ENCODE measurements around the gene MORN1. TPM values are rescaled to one million over a fixed set of nuclear protein-coding genes. Genes with fewer than 3 reads are reported as not detected.

The MORN1 gene
- total RNA-seq, 1 donor from 2014 or later: 24.4 TPM

DNA sequence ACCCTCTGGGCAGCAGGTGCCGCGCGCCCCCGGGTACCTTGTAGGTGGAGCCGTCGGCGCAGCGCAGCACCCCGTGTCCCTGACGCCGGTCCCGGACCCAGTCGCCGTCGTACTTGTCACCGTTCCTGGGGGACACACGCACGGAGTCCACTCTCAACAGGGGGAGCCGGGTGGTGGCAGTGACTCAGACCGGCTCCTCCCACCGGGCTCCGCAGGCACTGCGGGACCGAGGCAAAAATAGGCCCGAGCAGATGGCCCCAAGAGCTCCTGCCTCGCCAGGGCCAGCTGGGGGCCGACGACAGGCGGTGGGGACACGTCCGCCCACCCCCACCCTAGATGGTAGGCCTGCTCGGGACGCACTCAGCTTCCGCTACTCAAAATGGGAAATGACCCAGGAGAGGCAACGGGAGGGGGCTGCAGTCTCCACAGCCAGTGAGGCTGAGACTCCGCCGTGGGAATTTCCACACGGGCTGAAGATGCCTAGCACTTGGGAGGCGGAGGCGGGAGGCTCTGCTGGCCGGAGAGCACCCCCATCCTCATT lies 6.3 kb downstream of the MORN1 start:
- TF ChIP-seq, protein P1, sequence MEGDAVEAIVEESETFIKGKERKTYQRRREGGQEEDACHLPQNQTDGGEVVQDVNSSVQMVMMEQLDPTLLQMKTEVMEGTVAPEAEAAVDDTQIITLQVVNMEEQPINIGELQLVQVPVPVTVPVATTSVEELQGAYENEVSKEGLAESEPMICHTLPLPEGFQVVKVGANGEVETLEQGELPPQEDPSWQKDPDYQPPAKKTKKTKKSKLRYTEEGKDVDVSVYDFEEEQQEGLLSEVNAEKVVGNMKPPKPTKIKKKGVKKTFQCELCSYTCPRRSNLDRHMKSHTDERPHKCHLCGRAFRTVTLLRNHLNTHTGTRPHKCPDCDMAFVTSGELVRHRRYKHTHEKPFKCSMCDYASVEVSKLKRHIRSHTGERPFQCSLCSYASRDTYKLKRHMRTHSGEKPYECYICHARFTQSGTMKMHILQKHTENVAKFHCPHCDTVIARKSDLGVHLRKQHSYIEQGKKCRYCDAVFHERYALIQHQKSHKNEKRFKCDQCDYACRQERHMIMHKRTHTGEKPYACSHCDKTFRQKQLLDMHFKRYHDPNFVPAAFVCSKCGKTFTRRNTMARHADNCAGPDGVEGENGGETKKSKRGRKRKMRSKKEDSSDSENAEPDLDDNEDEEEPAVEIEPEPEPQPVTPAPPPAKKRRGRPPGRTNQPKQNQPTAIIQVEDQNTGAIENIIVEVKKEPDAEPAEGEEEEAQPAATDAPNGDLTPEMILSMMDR (conservative IDR thresholded peaks at IDR 0.05): no peak
- Mint-ChIP-seq H3K4me3 (no peak overlapping the region), H3K36me3 (ENCODE audit: low read depth) (no peaks in the 10 kb centered on the region), H3K4me1 (no peaks in the 10 kb centered on the region), H3K9me3 (no peaks in the 10 kb centered on the region), H3K27ac (ENCODE audit: unreplicated experiment) (no peak overlapping the region), H3K27me3 (ENCODE audit: low read depth) (no peaks in the 10 kb centered on the region)
- no peak for DNase-seq (ENCODE audit: low read depth, low spot score)

DNA sequence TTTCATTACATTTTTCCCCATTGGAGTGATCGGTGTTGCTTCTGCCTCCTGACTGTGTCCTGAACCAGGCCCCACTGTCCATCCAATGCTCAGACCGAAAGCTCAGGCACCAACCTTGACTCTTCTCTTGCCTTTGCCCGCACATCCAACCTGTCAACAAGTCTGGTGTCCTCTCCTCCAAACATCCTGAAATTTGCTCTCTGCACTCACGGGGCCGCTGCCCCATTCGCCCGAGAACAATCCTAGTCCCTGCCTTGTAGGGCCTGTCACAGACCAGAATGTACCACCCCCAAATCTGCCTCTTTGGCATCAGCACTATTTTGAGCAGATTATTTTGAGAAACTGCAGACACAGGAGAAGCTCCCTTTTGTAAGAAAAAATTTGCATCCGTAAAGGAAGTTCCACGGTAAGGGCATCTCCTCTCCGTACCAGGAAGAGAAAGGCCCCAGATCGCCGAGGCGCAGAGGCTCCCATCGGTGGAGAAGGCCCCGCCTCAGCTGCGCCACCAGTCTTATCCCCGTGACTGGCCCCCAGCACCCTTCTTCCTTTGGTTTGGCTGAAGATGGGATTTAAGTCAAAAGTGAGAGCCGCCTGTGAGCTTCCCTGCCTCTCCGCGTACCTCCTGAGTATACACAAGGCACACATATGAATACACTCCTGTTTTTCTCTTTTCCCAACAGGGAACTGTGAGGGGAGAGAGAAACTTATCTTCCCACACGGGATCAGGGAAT lies 7.1 kb downstream of the MORN1 start:
- TF ChIP-seq, protein P1 (conservative IDR thresholded peaks at IDR 0.05): no peak
- peak overlapping the region; percentile 65 for H3K27ac Mint-ChIP-seq (ENCODE audit: unreplicated experiment)
- H3K27me3 Mint-ChIP-seq (ENCODE audit: low read depth): no peaks in the 10 kb centered on the region
- peak overlapping the region; percentile 58 for H3K4me3 Mint-ChIP-seq
- no peaks in the 10 kb centered on the region for H3K9me3 Mint-ChIP-seq
- H3K4me1 Mint-ChIP-seq: no peaks in the 10 kb centered on the region
- no peaks in the 10 kb centered on the region for H3K36me3 Mint-ChIP-seq (ENCODE audit: low read depth)
- DNase-seq (ENCODE audit: low read depth, low spot score): no peak

DNA sequence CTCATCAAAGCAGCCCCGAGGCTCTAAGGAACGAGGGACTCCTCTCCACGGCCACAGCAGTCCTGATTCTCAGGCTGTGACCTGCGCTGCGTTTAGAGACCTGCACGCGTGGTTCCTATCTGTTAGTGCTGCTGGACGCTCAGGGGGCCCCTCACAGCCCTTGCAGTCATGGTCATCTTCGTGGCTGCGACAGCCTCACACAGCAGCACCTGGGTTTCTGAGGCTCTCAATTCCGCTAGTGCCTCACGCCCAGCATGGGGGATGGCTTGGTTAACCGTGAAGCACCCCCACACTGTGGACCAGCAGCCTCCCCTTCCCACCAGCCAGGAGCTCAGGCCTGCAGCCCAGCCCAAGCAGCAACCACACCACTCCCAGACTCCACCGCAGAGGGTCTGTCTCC lies 7.8 kb downstream of the MORN1 start:
- no peaks in the 10 kb centered on the region for H3K9me3 Mint-ChIP-seq
- no peaks in the 10 kb centered on the region for H3K36me3 Mint-ChIP-seq (ENCODE audit: low read depth)
- DNase-seq (ENCODE audit: low read depth, low spot score): no peak
- no peaks in the 10 kb centered on the region for H3K27me3 Mint-ChIP-seq (ENCODE audit: low read depth)
- H3K4me3 Mint-ChIP-seq: peak overlapping the region; percentile 44
- H3K27ac Mint-ChIP-seq (ENCODE audit: unreplicated experiment): no peak overlapping the region
- no peaks in the 10 kb centered on the region for H3K4me1 Mint-ChIP-seq
- TF ChIP-seq, protein P1 (conservative IDR thresholded peaks at IDR 0.05): no peak

DNA sequence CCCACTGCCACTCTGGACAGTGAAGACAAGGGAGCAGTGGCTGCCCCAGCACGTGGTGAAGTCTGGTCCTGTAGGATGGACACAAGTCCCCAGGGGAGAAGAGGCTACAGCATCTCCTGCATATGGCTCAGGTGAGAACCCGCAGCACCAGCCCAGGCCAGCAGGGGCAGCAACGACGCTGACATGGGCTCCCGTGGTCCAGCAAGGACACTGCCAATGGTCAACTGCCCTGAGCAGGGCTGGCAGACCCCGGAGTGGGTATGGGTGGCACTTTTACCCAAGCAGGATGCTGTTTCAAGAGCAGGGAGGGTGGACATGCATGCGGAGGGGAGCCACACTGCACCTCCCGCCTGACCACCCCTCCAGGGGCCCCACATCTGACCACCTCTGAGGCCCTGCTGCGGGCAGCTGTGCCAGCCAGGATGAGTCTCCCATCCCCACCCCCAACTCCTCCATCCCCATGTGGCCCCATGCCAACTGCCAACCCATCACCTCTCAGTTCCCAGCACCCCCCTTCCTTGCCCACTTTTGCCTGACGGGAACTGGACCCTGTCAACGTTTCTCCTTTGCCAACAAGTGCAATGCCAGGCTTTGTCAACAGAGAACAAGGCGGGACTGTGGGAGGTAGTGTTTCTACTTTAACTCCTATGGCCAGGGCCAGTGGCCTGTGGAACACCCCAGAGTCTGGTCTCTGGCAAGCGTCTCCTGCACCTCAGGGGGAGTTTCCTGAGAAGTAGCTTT lies 8.6 kb downstream of the MORN1 start:
- Mint-ChIP-seq H3K4me3 (peak overlapping the region; percentile 44), H3K4me1 (no peaks in the 10 kb centered on the region), H3K27ac (ENCODE audit: unreplicated experiment) (no peak overlapping the region), H3K36me3 (ENCODE audit: low read depth) (no peaks in the 10 kb centered on the region), H3K9me3 (no peaks in the 10 kb centered on the region), H3K27me3 (ENCODE audit: low read depth) (no peaks in the 10 kb centered on the region)
- TF ChIP-seq, protein P1 (conservative IDR thresholded peaks at IDR 0.05): peak; percentile 64
- DNase-seq (ENCODE audit: low read depth, low spot score): peak; percentile 56

DNA sequence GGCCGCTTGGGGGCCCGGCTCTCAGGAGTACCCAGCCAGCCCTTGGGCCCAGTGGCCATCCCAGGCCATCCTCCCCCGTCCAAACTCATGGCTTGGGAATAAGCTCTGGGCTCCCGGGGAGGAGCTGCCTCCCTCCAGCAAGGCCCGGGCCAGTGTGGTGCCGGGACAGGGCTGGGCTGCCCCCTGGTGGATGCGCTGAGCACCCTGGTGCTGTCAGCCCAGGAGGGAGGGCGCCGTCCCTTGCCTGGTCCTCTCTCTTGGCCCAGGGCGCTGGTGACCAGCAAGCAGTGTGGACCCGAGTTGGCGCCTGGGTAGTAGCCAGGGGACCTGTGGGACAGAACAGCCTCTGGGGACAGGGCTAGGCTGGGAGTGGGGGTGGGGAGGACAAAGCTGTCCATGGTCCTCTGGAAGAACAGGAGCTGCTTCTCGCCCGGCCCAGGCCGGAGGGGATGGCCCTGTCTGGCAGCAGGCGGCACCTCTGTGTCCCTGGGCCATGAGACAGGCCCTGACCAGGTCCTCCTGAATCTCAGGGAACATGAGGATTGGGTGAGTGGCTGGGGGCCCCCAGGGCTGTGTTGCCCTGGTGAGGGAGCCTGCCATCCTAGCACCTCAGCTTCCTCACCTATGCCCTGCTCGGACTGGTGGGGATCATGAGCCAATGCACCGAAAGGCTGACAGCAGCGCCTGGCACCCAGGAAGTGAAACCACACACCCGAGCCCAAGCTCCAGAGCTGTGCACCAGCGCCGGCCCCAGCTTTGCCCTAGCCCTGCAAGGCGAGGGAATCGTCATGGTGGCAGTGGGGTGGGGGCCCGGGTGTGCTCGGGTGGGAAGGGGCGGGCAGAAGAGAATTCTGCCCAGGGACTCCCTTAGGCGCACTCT lies 9.4 kb downstream of the MORN1 start:
- Mint-ChIP-seq H3K27me3 (ENCODE audit: low read depth) (no peaks in the 10 kb centered on the region), H3K9me3 (no peaks in the 10 kb centered on the region), H3K36me3 (ENCODE audit: low read depth) (no peaks in the 10 kb centered on the region), H3K27ac (ENCODE audit: unreplicated experiment) (no peak overlapping the region), H3K4me1 (no peaks in the 10 kb centered on the region), H3K4me3 (no peak overlapping the region)
- DNase-seq (ENCODE audit: low read depth, low spot score): peak; percentile 85
- TF ChIP-seq, protein P1 (conservative IDR thresholded peaks at IDR 0.05): peak; percentile 92
